Neural cell (in vitro differentiated cells): ENCODE data around the gene AFG1L. TPM values are rescaled to one million over a fixed set of nuclear protein-coding genes. Genes with fewer than 3 reads are reported as not detected.

Experiments
- H2AFZ ChIP-seq: fragments of 200-600, 300-800 bp; sonication (generic), shearing (Covaris generic); 2 replicates; pipeline ENCODE4 v1.6.0; 2014; ENCODE audit warnings: low read depth, mild to moderate bottlenecking, antibody characterized with exemption, low read length, moderate library complexity
- H3F3A ChIP-seq: fragments of 200-600 bp; shearing (Covaris generic); 2 replicates; pipeline ENCODE4 v1.6.1; 2016; ENCODE audit warnings: mild to moderate bottlenecking, moderate library complexity, mixed read lengths, antibody characterized with exemption, low read length; ENCODE audit not compliant: insufficient read depth, poor library complexity, severe bottlenecking
- H3K27ac ChIP-seq: fragments of 200-600, 300-800 bp; sonication (generic), shearing (Covaris generic); 2 replicates; pipeline ENCODE4 v1.5.1; 2014; ENCODE audit warnings: mild to moderate bottlenecking, low read length, moderate library complexity
- H3K27me3 ChIP-seq: fragments of 300-800, 200-600 bp; sonication (generic), shearing (Covaris generic); 2 replicates; pipeline ENCODE4 v1.6.0; 2014; ENCODE audit warnings: mild to moderate bottlenecking, low read depth, low read length, moderate library complexity; ENCODE audit not compliant: insufficient read depth
- H3K36me3 ChIP-seq: fragments of 300-800, 200-600 bp; sonication (generic), shearing (Covaris generic); 2 replicates; pipeline ENCODE4 v1.5.1; 2014; ENCODE audit warnings: mild to moderate bottlenecking, antibody characterized with exemption, low read length, moderate library complexity; ENCODE audit not compliant: insufficient read depth
- H3K4me2 ChIP-seq: fragments of 300-800, 200-600 bp; sonication (generic), shearing (Covaris generic); 2 replicates; pipeline ENCODE4 v1.6.0; 2014; ENCODE audit warnings: mild to moderate bottlenecking, low read length
- H3K4me3 ChIP-seq: fragments of 300-800, 200-600 bp; sonication (generic), shearing (Covaris generic); 2 replicates; pipeline ENCODE4 v1.5.1; 2014; ENCODE audit warnings: mild to moderate bottlenecking, low read length, moderate library complexity
- H3K79me2 ChIP-seq: fragments of 200-600 bp; shearing (Covaris generic); replicated peaks from 2 replicates; pipeline ENCODE4 v1.6.0; 2014; ENCODE audit warnings: mild to moderate bottlenecking, low read length, moderate library complexity; ENCODE audit not compliant: insufficient read depth
- H3K9ac ChIP-seq: fragments of 300-800, 200-600 bp; sonication (generic), shearing (Covaris generic); 2 replicates; pipeline ENCODE4 v1.6.1; 2016; ENCODE audit warnings: mild to moderate bottlenecking, low read length, mixed read lengths
- H3K9me2 ChIP-seq: fragments of 200-600 bp; shearing (Covaris generic); 2 replicates; pipeline ENCODE4 v1.6.1; 2016; ENCODE audit warnings: mild to moderate bottlenecking, low read length, mixed read lengths; ENCODE audit not compliant: insufficient read depth
- H3K9me3 ChIP-seq: fragments of 200-600, 300-800 bp; sonication (generic), shearing (Covaris generic); 2 replicates; pipeline ENCODE4 v1.6.1; 2016; ENCODE audit warnings: mild to moderate bottlenecking, mixed run types, low read length, moderate library complexity, mixed read lengths
- H4K20me1 ChIP-seq: fragments of 200-600 bp; shearing (Covaris generic); 2 replicates; pipeline ENCODE4 v1.6.1; 2016; ENCODE audit warnings: mild to moderate bottlenecking, mixed run types; ENCODE audit not compliant: insufficient read depth
- CTCF ChIP-seq: fragments of 450-650 bp; IDR thresholded peaks from 2 replicates; pipeline ENCODE4 v1.5.1; 2014; ENCODE audit warnings: antibody characterized with exemption, mild to moderate bottlenecking, moderate library complexity; ENCODE audit not compliant: poor library complexity, severe bottlenecking
- EP300 ChIP-seq: fragments of 450-650 bp; conservative IDR thresholded peaks from 2 replicates; pipeline ENCODE4 v1.6.1; 2014; ENCODE audit warnings: antibody characterized with exemption, mild to moderate bottlenecking, moderate library complexity; ENCODE audit not compliant: poor library complexity, severe bottlenecking
- EZH2 ChIP-seq: fragments of 200-600, 300-800 bp; shearing (Covaris generic), sonication (generic); IDR thresholded peaks from 2 replicates; pipeline ENCODE4 v1.6.1; 2014; ENCODE audit warnings: antibody characterized with exemption, low read length, borderline replicate concordance, mild to moderate bottlenecking; ENCODE audit not compliant: insufficient read depth, poor library complexity, severe bottlenecking
- MXI1 ChIP-seq: fragments of 450-650 bp; conservative IDR thresholded peaks from 2 replicates; pipeline ENCODE4 v1.6.1; 2014; ENCODE audit warnings: antibody characterized with exemption, mild to moderate bottlenecking; ENCODE audit not compliant: poor library complexity, severe bottlenecking
- POLR2AphosphoS5 ChIP-seq: IDR thresholded peaks from 2 replicates; pipeline ENCODE4 v1.6.1; 2012
- RAD21 ChIP-seq: fragments of 450-650 bp; conservative IDR thresholded peaks from 2 replicates; pipeline ENCODE4 v1.6.1; 2014; ENCODE audit warnings: antibody characterized with exemption, mild to moderate bottlenecking, moderate library complexity
- REST ChIP-seq: IDR thresholded peaks from 2 replicates; pipeline ENCODE4 v1.6.1; 2012; ENCODE audit warnings: borderline replicate concordance
- SMC3 ChIP-seq: fragments of 450-650 bp; conservative IDR thresholded peaks from 2 replicates; pipeline ENCODE4 v1.6.1; 2014; ENCODE audit warnings: antibody characterized with exemption, mild to moderate bottlenecking, moderate library complexity; ENCODE audit not compliant: poor library complexity
- TAF1 ChIP-seq: IDR thresholded peaks from 2 replicates; pipeline ENCODE4 v1.6.1; 2012; ENCODE audit warnings: low read depth
- polyA plus RNA-seq: library from polyadenylated mRNA; depleted of rRNA; stranded (reverse); fragments of >200 nt; gene quantifications from 2 replicates; pipeline ENCODE4 v1.2.3, GENCODE V29; 2014

AFG1L gene
- polyA plus RNA-seq, 1 donor from 2014 or later, result 3.3 TPM

DNA sequence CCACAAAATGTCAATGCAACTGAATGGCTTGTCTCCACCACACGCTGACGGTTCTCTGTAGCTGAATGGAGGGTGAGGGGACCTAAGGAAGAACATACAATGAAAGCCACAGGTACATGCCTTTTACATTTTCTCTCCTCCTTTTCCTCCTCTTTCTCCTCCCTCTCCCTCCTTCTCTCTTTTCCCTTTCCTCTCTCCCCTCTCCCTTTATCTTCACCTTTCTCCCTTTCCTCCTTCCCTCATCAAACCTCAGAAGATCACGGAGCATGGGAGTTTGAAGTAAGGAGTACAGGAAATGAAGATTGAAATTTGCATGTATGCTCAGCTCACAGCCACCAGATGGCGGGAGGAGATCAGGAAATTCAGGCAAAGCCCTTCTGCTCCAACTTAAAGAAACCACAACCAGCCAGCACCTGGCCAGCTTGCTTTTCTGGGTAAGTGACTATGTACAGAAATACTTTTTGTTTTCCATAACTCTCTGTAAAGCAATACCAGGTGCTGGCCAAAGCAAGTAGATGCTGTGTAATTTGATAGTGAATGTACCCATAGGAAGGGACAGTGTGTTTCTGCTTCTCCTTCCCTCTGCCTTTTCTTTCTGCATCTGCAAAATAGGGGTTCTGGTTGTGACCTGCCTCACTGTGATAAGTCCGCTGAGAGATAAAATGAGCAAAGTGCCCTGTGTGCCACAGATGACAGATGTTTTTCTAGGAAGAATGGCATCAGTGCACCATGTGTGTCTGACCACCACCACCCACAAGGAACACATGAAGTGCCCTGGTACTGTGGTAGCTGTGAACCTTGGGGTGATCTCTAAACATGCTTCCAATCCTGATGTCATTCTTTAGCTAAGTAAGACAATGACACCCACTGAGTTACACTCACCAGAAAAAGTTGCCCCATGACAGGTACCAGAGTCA is 247.2 kb downstream of the AFG1L start:
- no peaks in the 10 kb centered on the region for H4K20me1 ChIP-seq
- no peak overlapping the region for H3K9ac ChIP-seq
- no peaks in the 10 kb centered on the region for H3K9me3 ChIP-seq
- TF ChIP-seq SMC3 (peak; percentile 98), TAF1 (no peak), CTCF (peak; percentile 94), RAD21 (peak; percentile 96), MXI1 (peak; percentile 36)
- no peaks in the 10 kb centered on the region for H3F3A ChIP-seq
- H3K4me3 ChIP-seq, result no peak overlapping the region
- H3K27ac ChIP-seq, result no peak overlapping the region
- H3K4me2 ChIP-seq, result no peak overlapping the region
- H3K27me3 ChIP-seq, result no peaks in the 10 kb centered on the region
- no peaks in the 10 kb centered on the region for H3K9me2 ChIP-seq
- no peaks in the 10 kb centered on the region for H3K36me3 ChIP-seq
- no peaks in the 10 kb centered on the region for H3K79me2 ChIP-seq
- no peak overlapping the region for H2AFZ ChIP-seq

DNA sequence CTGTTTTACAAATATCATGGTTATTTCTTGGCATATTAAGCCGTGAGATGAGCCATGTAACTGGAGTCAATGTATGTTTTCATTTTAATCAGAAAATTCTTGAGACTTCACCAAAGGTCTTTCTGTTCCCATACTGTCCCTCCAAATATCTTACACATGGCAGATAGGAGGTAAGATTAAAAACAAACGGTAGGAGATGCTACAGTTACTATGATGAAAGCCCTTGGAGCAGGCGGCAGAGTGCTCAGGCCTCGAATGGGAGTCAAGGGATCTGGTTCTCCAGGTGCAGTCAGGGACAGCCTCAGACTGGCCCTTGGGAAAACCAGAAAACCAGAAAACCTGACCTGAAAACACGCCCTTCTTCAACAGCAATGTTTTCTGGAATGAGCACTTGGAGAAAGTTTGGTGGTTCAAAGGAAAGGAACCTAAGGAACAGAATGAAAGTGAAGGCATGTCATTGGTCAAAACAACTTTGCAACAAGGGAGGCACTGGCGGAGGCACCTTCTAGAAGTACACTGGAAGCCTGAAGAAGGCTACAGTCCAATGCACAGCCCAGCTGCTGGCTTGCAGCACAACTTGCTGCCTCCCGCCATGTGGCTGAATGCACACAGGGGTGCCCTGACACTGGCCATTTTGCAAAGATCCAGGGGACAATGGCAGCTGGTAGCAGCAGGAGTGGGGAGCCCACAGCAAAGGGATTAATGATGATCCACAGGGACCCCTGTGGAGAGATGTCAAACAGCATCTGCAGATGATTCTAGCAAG is 248.5 kb downstream of the AFG1L start:
- Histone ChIP-seq H3K9me2 (no peaks in the 10 kb centered on the region), H2AFZ (no peak overlapping the region), H3K79me2 (no peaks in the 10 kb centered on the region), H4K20me1 (no peaks in the 10 kb centered on the region), H3F3A (no peaks in the 10 kb centered on the region), H3K9me3 (no peaks in the 10 kb centered on the region), H3K27me3 (no peaks in the 10 kb centered on the region), H3K4me3 (no peak overlapping the region), H3K9ac (no peak overlapping the region), H3K4me2 (no peak overlapping the region), H3K27ac (no peak overlapping the region), H3K36me3 (no peaks in the 10 kb centered on the region)
- TF ChIP-seq EP300, result no peak
- no peak for TF ChIP-seq SMC3
- no peak for TF ChIP-seq EZH2
- no peak for TF ChIP-seq RAD21
- no peak for TF ChIP-seq REST
- TF ChIP-seq CTCF, result no peak
- TF ChIP-seq POLR2AphosphoS5, result no peak
- no peak for TF ChIP-seq MXI1
- no peak for TF ChIP-seq TAF1
